HG02840 (cell line): ENCODE data around the gene WDR33.
"Not testable (repeated sequence)": the region's sequence is repeated elsewhere in the genome, so short reads cannot be mapped to it uniquely, and the experiment has no call there.

Experiments used
- ATAC-seq: cut with Tn5 transposase; IDR thresholded peaks from one replicate; pipeline ENCODE4 v1.9.1; 2021; ENCODE audit warnings: mild to moderate bottlenecking, moderate library complexity, moderate number of reproducible peaks; ENCODE audit not compliant: unreplicated experiment, low FRiP score

The WDR33 gene

DNA sequence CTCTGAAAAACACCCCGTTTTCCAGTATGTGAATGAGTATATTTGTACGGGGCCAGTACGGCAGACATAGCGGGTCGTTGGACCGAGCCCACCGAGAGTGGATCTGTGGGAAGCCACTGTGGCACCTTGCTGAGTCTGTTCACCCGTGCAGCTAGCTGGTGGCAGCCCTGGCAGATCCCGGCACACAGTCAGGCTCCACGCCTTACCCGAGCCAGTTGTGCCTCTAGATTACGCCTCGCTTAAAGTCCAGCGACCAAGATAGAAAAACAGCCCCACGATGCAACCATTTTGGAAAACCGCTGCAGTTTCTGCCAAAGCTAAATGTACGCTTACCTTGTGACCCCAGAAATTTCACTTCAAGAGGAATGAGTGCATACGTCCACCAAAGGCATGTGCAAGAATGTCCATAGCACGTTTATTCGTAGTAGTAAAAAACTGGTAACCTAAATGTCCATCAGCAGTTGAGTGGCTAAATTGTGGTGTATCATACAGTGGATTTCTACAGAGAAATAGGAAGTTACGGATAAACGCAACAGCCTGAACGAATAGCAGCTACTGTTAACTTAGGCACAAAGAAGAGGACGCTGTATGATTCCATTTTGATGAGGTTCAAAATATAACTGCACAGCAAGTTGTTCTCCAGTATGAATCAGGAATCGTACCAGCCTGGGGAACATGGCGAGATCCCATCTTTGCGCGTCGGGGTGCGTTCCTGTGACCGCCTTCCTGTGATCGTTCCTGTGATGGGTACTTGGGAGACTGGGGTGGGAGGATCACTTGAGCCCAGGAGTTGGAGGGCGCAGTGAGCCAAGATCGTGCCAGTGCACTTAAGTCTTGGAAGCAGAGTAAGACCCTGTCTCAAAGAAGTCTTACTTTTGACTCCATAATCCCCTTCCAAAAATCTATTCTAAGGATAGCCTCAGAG, 688 bp upstream of the WDR33 start:
- ATAC-seq = no peak

DNA sequence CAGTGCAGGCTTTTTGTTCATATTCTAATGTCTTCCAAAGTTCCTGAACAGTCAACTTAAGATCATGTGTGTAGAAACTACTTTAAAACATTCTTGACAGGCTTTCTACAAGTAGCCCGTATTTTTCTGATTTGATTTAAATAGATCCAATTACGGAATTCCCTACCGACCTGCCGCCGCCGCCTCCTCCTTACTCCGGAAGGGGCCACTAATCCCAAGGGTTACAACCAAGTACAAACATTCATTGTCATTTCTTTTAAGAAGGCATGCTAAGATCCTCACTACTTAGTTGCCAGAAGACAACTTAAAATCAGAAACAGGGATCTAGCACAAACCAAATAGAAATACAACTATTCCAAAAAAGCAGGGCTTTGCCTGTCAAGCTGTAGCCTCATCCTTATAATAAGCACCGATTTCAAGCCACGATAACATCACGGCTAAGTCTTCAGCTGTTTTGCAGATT, 784 bp downstream of the WDR33 start:
- no peak for ATAC-seq

DNA sequence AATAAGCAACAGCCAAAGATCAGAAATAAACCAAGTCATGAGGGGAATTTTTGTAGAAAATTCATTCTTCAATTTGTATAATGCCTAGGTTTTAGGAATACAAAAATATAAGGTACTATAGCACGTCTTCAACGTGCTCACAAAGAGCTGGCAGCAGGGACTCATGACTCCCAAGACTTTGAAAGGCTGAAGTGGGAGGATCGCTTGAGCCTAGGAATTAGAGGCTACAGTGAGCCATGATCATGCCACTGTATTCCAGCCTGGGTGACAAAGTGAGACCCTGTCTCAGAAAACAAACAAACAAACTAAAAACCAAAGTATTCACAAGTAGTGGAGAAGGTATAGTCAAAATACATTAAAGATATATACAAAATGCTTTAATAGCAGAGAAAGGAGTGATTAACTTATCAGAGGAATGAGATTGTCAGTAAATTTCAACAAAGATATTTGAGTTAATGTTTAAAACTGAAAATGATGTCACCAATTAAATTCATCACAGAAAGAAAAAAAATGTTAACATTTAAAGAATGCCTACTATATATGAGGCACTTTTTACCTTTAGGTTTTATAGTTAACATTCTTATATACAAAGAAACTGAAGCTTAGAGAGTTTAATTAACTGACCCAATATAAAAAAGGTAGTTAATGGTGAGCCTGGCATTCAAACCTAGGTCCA, 3.2 kb downstream of the WDR33 start:
- no peak for ATAC-seq

DNA sequence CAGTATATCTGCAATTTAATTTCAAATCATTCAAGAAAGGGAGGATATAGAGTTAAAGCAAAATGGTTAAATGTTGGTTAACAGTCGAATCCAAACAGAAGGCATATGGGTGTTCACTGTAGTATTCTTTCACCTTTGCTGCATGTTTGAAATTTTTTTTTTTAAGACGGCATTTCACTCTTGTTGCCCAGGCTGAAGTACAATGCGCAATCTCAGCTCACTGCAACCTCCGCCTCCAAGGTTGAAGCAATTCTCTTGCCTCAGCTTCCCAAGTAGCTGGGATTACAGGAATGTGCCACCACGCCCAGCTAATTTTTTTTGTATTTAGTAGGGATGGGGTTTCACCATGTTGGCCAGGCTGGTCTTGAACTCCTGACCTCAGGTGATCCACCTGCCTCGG, 4.1 kb downstream of the WDR33 start:
- not testable (repeated sequence) for ATAC-seq

DNA sequence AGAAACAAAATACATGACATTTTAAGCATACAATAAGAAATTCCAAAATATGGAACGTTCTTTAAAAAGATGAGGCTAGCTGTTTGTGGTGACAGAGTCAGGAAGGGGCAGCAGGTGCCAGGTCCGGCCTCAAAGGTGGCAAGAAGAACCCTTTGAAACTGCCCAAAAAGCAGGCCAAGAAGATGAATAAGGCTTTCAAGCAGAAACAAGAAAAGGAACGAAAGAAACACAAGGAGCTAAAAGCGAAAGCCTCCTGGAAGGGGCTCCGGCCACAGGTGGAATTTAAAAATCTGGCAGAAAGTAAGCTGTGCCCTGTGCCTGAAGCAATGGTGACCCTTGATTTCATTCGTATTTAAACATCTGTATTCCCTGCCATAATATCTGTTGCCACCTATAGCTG, 5.5 kb downstream of the WDR33 start:
- ATAC-seq = no peak

DNA sequence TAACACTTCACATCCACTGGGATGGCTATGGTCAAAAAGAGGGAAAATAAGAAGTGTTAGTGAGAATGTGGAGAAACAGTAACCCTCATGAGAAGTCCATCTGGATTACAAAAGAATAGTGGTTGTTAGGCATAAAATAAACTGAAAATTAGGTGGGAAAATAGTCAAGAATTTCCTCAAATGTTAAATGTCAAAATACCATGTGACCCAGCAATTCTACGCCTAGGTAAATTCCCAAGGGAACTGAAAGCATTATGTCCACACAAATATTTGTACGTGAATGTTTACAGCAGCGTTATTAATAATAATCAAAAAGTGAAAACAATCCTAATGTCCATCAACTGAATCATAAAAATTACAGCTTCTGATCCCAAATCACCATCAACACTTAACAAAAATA, 11.0 kb downstream of the WDR33 start:
- no peak for ATAC-seq

DNA sequence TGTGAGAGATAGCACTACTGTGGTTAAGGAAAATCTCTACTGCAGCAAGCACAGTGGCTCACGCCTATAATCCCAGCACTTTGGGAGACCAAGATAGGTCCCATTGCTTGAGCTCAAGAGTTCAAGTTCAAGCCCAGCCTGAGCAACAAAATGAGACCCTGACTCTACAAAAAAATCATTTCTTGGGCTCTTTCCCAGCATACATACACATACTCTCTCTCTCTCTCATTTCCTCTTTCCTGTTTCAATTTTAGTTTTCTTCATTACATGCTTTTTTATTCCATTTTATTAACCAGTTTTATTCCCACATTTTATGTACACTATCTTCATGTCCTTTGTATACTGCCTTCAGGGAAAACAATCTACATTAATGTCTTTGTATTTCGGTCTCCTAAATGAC, 14.6 kb downstream of the WDR33 start:
- no peak for ATAC-seq

DNA sequence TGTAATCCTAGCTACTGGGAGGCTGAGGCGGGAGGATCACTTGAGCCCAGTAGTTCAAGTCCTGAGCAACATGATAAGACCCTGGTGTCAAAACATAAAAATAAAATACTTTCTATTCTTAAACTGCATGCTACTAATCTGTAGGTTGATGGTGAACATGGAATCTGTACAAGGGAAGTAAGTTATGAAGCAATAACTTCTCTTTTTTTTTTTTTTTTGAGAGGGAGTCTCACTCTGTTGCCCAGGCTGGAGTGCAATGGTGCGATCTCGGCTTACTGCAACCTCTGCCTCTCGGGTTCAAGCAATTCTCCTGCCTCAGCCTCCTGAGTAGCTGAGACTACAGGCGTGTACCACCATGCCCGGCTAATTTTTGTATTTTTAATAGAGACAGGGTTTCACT, 16.1 kb downstream of the WDR33 start:
- ATAC-seq = not testable (repeated sequence)

DNA sequence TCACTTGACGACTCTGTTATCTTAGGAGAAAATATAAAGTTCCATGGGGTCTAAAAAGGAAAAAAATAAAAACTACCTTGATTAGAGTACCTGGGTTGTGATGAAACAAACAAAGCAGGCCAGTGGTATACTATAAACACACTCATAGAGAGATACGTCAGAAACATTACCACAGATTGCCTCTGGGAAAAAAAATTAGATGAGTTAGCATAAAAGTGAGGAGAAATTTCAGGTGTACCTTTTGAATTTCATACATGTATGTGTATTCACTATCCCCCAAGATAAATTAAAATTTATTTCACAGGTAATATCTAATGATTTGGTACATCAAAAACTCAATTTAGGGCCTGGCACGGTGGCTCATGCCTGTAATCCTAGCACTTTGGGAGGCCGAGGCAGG, 18.2 kb downstream of the WDR33 start:
- ATAC-seq = no peak

DNA sequence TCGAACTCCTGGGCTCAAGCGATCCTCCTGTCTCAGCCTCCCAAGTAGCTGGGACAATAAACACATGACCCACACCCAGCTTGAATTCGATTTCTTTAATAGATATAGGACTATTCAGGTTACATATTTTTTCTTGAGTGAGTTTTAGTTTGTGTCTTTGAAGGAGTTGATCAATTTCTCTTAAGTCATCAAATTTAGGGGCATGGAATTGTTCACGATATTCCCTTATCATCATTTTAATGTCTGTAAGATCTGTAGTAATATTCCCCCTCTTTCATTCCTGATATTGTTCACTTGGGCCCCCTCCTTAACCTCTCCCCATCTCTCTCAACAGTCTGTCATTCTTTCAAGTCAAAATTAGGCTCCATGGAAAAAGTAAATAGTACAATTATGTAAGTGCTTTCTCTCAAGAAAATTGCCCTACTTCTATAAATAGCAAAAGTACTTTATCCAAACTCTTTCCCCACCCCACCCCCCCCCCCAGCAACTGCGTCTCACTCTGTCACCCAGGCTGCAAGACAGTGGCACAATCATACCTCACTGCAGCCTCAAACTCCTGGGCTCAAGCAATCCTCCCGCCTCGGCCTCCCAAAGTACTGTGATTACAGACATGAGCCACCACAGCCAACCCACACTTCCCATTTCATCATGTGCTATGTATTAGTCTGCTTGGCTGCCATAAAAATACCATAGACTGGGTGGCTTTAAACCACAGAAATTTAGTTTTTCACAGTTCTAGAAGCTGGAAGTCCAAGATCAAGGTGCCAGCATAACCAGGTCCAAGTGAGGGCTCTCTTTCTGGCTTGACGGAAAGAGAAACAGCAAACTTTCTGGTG, 20.1 kb downstream of the WDR33 start:
- no peak for ATAC-seq

DNA sequence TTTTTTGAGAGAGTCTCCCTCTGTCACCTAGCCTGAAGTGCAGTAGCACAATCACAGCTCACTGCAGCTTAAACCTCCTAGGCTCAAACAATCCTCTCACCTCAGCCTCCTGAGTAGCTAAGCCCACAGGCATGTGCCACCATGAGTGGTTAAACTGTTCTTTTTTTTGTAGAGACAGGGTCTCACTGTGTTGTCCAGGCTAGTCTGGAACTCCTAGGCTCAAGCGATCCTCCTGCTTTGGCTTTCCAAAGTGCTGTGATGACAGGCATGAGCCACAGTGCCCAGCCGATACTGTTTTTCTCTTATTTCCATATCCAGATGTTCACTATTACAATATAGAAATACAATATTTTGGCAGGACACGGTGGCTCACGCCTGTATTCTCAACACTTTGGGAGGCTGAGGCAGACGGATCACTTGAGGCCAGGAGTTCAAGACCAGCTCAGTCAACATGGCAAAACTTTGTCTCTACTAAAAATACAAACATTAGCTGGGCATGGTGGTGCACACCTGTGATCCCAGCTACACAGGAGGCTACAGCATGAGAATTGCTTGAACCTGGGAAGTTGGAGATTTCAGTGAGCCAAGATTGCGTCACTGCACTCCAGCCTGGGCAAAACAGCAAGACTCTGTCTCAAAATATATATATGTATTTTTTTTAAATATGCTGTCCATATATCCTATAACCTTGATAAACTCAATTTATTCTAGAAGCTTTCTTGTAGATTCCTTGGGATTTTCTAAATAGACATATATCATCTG, 24.7 kb downstream of the WDR33 start:
- ATAC-seq = no peak

DNA sequence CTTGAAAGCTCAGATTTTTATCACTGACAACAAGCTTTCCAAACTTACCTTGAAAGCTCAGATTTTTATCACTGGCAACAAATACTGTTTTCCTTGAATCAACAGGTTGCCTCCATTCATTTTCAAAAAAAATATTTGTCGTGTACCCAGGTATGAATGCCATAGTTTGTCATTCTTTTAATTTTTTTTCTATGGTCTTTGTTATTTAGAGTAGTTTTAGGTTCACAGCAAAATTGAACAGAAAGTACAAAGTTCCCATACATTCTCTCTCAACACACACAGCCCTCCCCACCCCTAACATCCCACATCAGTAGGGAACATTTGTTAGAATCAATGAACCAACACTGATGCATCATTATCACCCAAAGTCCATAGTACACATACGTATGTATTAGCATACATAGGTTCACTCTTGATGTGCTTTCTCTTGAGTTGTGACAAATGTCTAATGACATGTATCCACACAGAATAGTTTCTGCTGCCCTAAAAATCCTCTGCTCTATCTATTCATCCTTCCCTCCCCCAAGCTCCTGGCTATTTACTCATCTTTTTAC, 25.9 kb downstream of the WDR33 start:
- no peak for ATAC-seq

DNA sequence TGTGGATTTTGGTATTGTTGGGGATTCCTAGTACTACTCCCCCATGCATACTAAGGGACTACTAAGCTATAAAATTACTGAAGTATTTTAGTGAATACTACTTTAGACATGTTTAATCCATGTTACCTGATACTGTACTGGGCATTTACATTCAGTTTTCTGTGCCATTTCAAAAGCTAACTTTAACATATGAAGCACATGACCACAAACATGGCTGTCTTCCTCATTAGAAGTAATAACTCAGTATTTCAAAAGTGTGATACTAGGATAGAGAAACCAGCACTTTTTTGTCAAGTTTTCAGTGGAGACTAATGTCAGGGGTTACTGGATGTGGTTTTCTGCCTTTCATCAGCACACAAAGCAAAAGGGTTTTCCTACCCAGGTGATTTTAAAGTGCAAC, 27.9 kb downstream of the WDR33 start:
- no peak for ATAC-seq

DNA sequence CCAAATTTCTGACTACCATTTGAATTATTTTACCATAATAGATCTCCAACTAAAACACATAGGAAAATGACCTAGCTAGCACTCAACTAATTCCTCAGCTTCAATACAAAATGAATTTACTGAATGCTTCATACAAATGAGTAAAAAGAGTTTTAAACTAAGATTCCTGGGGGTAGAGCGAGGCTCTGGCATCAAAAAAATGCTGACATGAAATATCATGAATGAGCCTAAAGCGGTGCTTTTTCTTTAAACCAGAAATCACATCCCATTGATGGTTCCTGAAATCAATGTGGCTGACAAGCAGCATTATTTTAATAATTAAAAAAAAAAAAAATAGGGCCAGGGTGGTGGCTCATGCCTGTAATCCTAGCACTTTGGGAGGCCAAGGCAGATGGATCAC, 32.1 kb downstream of the WDR33 start:
- no peak for ATAC-seq

DNA sequence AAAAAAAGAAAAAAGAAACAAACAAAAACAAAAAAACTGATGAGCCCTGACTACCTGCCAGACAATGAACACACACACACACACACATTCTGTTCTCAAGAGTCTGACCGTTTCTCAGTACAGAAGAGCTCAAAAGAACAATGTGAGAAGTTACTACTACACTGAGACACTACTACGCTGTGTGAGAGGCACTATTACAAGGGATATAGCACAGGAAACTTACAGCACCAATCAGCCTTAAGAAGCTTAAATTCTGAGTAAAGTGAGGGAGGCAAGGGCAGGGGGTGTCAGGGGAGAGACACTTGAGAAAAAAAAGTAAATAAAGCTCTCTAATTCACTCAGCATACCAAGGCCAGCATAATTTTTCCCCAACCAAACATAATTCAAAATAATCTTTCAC, 32.5 kb downstream of the WDR33 start:
- no peak for ATAC-seq

DNA sequence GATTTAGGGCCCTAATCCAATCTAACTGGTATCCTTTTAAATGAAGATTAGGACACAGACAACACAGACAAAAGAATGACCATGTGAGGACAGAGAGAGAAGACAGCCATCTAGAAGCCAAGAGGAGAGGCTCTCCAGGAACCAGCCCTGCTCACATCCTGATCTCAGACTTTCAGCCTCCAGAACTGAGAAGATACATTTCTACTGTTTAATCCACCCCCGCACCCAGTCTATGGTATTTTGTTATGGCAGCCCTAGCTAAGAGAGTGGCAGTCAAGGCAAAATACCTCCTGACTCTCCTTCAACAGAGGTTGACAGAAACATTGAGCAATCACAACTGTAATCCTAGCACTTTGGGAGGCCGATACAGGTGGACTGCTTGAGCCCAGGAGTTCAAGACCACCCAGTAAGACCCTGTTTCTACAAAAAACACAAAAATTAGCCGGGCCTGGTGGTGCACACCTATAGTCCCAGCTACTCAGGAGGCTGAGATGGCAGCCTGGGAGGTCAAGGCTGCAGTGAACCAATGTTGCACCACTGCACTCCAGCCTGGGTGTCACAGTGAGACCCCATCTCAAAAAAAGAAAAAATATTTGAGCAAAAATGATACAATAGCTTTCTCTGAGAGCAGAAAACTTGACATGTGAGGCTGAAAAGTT, 34.7 kb downstream of the WDR33 start:
- no peak for ATAC-seq

DNA sequence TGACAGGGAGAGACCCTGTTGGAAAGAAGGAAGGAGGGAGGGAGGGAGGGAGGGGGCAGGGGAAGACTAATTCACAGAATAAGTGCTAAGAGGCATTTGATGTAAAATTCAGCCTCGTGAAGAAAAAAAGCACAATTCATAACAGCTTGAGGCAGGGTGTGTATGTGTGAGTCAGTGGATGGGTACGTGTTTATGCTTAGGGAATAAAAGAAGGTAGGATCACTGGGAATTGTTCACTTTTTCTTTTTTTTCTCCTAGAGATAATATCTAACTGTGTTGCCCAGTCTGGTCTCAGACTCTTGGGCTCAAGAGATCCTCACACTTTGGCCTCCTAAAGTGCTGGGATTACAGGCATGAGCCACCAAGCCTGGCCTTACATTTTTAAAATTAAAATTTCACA, 39.2 kb downstream of the WDR33 start:
- no peak for ATAC-seq

DNA sequence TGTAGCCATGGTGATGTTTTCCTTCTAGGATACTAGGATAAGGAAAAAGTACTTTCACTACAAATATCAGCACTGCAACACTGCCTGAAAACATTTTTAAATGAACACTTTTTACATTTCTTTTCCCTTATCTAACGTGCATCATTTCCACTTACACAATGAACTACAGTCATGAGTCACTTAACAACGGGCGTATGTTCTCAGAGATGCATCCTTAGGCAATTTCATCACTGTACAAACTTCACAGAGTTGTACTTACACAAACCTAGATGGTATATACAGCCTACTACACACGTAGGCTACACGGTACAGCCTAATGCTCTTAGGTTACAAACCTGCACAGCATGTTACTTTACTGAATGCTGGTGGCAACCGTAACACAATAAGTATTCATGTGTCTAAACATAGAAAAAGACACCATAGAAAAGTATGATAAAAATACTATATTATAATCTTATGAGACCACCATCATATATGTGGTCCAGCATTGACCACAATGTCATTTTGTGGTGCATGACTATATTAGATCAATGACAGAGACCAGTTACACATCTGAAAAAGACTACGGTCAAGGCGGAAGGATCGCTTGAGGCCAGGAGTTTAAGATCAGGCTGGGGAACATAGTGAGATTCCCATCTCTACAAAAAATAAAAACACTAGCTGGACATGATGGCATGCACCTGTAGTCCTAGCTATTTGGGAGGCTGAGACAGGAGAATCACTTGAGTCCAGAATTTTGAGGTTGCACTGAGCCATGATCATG, 39.8 kb downstream of the WDR33 start:
- ATAC-seq = no peak

DNA sequence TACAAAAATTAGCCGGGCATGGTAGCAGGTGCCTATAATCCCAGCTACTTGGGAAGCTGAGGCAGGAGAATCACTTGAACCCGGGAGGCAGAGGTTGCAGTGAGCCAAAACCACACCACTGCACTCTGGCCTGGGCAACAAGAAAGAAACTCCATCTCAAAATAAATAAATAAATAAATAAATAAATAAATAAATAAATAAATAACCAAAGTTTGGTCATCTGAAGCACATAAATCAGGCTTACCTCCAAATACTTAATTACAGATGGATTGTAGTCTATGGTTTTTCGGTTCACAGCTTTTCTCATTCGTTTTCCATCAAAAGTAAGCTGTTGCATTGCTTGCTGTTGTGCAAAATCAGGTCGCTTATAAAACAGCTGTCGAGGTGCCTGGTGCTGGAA, 40.4 kb downstream of the WDR33 start:
- ATAC-seq = not testable (repeated sequence)
